NCI-H2227 (cell line): ENCODE results near the gene MAP7.

Experiments
- DNase-seq: peaks from one replicate; lab custom pipeline; 2025; ENCODE audit not compliant: unreplicated experiment; lab: John Stamatoyannopoulos, UW

Gene MAP7

DNA sequence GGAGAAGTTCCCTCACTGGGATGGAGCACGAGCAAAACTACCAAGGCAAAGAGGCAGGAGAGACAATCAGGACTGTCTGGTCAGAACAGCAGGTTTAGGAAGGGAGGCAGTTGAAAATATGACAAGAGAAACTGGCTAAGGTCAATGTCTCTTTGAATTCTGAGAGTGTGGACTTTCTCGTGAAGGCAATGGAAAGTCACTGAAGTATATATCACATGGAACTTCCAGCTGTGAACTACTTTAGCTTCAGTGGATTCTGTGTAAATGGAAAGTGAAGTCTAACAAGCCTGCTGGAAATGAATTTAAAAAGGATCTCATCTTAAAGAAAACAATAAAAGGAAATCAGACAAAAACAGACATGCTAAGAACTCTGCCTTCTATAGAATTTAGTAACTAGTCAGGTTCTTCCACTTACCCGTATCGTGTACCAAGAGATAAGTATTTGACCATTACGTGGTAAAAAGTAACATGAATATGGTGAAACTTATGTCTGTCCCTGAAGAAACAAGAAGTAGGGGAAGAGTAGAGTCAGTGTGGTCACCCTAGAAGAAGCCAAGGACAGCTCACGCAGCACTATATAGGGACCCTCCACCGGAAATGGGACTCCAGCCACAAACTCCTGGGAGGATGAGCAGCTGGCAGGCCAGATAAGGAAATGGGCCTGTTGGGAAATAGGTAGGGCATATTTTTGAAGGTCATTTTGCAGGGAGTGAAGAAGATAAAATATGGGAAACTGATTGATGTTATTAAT is 123.4 kb downstream of the MAP7 start:
- no peak for DNase-seq

DNA sequence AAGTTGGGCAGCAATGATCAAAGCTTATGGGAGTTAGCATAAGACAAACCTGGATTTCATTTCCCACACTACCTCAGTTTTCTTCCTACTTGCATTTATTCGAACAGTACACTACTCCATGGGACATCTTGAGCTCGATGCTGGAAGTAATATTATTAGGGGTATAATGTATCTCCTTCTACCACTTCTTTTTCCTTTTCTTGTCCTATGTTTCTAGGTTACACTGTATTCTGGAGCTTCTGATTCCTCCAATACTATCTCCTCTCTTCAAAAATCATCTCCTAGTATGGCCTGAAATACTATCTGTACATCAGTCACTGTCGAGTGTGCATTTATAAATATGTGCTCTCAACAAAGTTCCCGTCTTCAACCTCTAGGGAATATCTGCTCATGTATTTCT is 124.4 kb downstream of the MAP7 start:
- DNase-seq = no peak

DNA sequence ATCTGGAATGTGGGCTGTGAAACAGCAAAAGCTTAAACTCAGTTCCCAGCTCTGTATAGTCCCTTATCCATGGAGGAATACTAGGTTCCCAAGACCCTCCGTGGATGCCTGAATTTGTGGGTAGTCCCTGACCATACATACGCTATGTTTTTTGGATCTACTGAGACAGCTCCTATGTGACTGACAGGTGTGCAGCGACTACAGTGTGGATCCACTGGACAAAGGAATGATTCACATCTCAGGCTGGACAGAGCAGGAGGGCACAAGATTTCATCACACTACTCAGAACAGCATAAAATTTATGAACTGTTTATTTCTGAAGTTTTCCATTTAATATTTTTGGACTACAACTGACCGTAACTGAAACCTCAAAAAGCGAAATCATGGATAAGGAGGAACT is 125.3 kb downstream of the MAP7 start:
- DNase-seq = no peak

DNA sequence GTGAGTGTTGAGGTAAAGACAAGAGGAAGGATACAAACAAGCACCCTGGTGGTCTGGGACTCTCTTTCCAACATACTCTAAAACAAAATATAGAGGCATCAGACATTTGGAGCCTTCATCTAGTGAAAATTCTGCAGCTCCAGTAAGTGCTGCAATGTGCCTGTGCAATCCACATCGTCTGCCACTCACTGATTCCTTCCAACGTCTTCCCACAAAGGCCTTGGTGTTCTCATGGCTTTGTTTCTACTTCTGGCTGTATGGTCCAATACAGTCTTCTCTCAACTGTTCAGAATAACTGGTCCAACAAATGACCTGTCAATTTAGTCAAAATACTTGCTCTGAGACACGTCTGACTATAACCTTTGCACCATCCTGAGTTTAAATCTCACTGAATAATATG is 125.8 kb downstream of the MAP7 start:
- no peak for DNase-seq

DNA sequence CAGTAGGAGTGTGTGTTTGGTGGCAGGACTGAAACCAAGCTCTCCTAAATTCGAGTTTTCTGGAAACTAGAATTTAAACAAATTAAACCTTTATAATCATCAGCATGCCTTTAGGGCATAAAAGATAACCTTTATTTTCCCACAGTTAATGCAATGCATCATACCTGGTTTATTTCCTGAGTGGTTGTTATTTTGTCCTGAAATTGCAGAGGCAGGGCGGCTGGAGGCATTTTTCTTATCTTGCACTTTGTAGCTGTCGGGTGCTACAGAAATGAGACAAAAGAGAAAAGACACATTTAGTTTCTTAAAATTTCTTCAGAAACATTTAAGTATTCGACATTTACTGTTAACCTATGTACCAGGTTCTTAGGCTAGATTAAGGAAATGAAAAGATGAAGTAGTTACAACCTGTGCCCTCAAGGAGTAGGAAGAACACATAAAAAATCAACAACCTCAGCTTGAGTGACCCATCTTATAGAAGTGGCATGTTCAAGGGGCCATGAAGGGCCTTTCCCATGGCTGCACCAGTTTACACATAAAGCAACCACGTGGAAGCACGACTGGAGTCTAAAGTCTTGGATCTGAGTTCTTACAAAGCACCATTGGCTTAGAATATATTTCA is 128.6 kb downstream of the MAP7 start:
- no peak for DNase-seq

DNA sequence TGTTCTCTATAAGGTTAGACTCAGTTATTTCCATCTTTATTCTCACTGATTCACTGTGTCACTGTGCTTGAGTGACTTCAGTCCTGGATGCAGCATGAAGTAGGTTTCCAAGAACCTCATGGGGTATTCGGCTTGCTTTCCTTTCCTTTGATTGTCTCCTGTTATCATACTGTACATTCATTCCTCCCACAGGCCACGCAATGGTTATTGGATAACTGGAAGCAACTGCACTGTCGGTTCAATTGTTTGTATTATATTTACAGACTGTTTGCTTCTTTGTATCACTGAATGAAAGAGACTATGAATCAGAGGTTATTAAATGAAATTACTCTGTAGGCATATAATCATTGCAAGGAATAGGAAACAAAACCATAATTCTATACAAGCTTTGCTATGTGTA is 129.4 kb downstream of the MAP7 start:
- no peak for DNase-seq

GRCh38 chr6:136415351-136416007 is 134.7 kb downstream of the MAP7 start:
- no peak for DNase-seq

GRCh38 chr6:136412410-136412809 is 137.8 kb downstream of the MAP7 start:
- DNase-seq = no peak

GRCh38 chr6:136411453-136412354 is 138.5 kb downstream of the MAP7 start:
- DNase-seq = no peak

- DNase-seq = no peak
Observed at GRCh38 chr6:136411025-136411325, 139.2 kb downstream of the MAP7 start.

GRCh38 chr6:136410201-136411024 is 139.8 kb downstream of the MAP7 start:
- no peak for DNase-seq

- DNase-seq = no peak
Observed at GRCh38 chr6:136409597-136409996, 140.6 kb downstream of the MAP7 start.

DNA sequence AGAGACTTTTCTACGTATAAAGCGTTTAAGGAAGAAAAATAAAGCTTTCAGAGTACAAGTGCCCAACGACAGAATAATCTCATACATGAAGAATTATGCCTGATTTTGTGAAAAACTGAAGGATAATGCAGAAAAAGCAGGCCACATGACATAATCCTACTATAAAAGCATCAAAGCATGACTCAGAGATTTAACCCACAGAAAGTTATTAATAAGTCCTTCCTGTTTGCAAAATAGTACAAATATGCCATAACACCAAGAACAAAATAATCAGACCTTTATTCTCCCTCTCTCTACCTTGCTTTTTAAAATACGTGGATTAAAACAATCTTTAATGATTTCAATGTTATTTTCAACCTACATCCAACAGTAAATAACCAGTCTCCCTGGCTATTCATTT is 142.0 kb downstream of the MAP7 start:
- DNase-seq = no peak

GRCh38 chr6:136405420-136406029 is 144.7 kb downstream of the MAP7 start:
- DNase-seq = no peak

DNA sequence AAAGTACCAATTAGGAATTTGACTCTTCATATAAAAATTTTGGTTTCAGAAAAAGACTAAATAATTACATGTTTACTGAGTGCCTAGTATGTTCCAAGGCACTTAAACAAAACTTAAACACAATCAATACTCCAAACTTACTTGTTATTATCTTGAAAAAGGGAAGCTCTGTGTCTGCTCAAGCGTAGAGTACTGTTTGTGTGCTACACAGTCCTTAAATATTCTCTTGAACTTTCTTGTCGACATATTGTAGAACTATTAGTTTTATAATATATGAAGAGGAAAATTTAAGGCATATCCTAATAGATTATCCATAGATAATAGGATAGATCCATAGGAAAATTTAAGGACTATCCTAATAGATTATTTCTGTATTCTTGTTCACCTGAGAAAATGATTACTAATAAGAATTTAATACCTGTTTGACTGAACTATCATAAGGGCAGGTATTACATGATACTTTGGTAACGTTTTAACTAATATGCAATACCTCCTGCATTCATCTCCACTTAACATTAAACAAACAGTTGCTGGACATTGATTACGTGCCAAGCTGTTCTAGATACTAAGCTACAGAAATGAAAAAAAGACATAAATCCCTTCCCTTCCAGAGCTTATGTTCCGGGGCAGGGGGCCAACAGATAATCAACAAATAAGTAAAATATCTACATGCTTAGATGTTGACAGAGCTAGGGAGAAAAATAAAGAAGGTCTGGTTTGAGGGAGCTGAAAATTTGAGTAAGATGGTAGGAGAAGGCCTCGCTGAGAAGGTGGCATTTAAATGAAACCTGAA is 145.4 kb downstream of the MAP7 start:
- no peak for DNase-seq

- no peak for DNase-seq
Observed at GRCh38 chr6:136404007-136404406, 146.2 kb downstream of the MAP7 start.

DNA sequence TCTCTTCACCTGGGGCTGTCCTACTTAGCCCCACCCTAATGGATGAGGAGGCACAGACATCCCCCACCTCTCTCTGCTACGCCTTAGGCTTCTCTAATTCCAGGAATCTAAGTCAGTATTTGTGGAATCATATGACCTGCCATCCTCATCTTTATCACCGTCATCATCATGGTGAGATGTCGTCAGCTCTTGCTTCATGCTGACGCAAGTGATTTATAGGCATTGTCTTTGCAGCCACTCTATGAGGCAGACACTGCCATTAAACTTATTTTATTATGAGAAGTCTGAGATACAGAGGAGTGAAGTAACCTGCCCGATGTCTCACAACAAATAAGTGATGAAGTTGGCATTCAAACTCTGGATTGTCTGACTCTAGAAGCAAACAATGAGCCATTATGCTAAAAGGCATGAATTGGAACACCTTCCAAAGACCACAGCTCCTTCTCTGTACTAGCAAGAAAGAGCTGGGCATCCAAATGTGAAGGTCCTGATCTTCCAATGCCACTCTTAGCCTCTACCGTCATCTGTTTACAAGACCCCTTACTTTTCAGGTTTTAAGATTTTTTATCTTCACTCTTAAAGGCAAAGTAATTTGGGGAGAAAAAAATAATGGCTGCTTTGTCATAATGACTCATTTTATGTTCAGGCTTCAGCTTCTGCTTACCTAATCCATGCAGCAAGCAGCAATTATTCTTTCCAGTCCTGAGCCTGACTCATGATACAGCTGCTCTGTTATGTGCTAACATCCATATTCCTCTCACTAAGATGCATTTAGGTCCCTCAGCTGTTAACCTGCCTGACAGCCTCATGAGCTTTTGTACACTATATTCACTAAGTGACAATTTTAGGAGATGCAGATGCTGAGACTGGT is 146.9 kb downstream of the MAP7 start:
- DNase-seq = peak; percentile 18

DNA sequence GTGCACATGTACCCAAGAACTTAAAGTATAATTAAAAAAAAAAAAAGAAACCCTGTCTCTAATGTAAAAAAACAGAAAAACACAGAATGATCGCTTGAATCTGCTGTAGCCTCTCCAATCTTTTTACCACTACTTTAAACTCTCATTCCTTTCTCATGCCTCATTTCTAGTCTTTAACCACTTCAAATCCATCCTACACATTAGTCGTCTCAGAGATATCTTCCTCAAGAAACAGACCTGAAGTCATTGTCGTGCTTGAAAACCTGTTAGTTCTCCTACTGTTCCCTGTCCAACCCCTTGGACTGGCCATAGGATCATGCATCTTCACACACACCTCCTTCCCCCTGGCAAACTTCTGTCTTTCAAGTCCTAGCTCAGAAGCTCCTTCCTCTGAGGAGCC is 148.5 kb downstream of the MAP7 start:
- no peak for DNase-seq
